HepG2 (cell line): ENCODE results near the gene LIN28A. TPM values are rescaled to one million over a fixed set of nuclear protein-coding genes. Genes with fewer than 3 reads are reported as not detected.

Experiments used
- AHR ChIP-seq: IDR thresholded peaks from 2 replicates; pipeline ENCODE4 v1.6.1; 2018; ENCODE audit warnings: missing genetic modification reagents, missing compliant biosample characterization
- ATF7 ChIP-seq, 2 experiments: fragments of 450-650 bp in 1 of 2; sonication (generic) in 1 of 2; formaldehyde crosslinking in 1 of 2; IDR thresholded peaks; 2 replicates each; pipeline versions ENCODE4 v1.4.0 to v1.6.1; 2016 to 2020; ENCODE audit warnings: antibody characterized with exemption in 1 of 2, mild to moderate bottlenecking in 1 of 2, missing genetic modification reagents in 1 of 2
- DMAP1 ChIP-seq: IDR thresholded peaks from 2 replicates; pipeline ENCODE4 v1.6.1; 2016
- KLF16 ChIP-seq, 2 experiments: sonication (generic) in 1 of 2; formaldehyde crosslinking in 1 of 2; IDR thresholded peaks; 2 replicates each; pipeline versions ENCODE4 v1.6.1 to v1.8.0; 2016 to 2023; ENCODE audit warnings: missing genetic modification reagents in 2 of 2, missing compliant biosample characterization in 1 of 2
- MED1 ChIP-seq: sonication (generic); formaldehyde crosslinking; IDR thresholded peaks from 2 replicates; pipeline ENCODE4 v1.4.0; 2020; ENCODE audit warnings: missing genetic modification reagents
- MTF2 ChIP-seq: sonication (generic); formaldehyde crosslinking; IDR thresholded peaks from 2 replicates; pipeline ENCODE4 v1.5.0; 2020; ENCODE audit warnings: missing genetic modification reagents, borderline replicate concordance
- MXD4 ChIP-seq: IDR thresholded peaks from 2 replicates; pipeline ENCODE4 v1.6.1; 2016; ENCODE audit warnings: mild to moderate bottlenecking, missing biosample characterization, missing genetic modification reagents
- NBN ChIP-seq: fragments of 450-650 bp; conservative IDR thresholded peaks from 2 replicates; pipeline ENCODE4 v1.6.1; 2017
- POLR2A ChIP-seq, 2 experiments: IDR thresholded peaks; 2 replicates each; pipeline ENCODE4 v1.6.1; 2011; ENCODE audit warnings: low read depth in 2 of 2, low read length in 2 of 2, mild to moderate bottlenecking in 1 of 2, moderate library complexity in 1 of 2; ENCODE audit not compliant: insufficient read depth in 1 of 2
- RAD21 ChIP-seq: fragments of 450-650 bp; formaldehyde crosslinking; IDR thresholded peaks from 2 replicates; pipeline ENCODE4 v1.5.0; 2020; ENCODE audit warnings: mild to moderate bottlenecking
- RBM39 ChIP-seq: fragments of 200-400 bp; formaldehyde crosslinking; IDR thresholded peaks from one replicate; pipeline ENCODE4 v1.6.1; 2018; ENCODE audit warnings: antibody characterized with exemption, mild to moderate bottlenecking, low read depth, low read length; ENCODE audit not compliant: poor library complexity, severe bottlenecking
- THAP11 ChIP-seq: IDR thresholded peaks from 2 replicates; pipeline ENCODE4 v1.6.1; 2016; ENCODE audit warnings: missing biosample characterization, missing genetic modification reagents
- ZMYM4 ChIP-seq: sonication (generic); formaldehyde crosslinking; IDR thresholded peaks from 2 replicates; pipeline ENCODE4 v1.8.1; 2023; ENCODE audit warnings: mild to moderate bottlenecking, missing genetic modification reagents
- ZNF256 ChIP-seq: sonication (generic); formaldehyde crosslinking; conservative IDR thresholded peaks from 2 replicates; pipeline ENCODE4 v1.4.0; 2020; ENCODE audit warnings: missing genetic modification reagents
- ZNF589 ChIP-seq: sonication (generic); formaldehyde crosslinking; conservative IDR thresholded peaks from 2 replicates; pipeline ENCODE4 v1.8.0; 2022; ENCODE audit warnings: mild to moderate bottlenecking, moderate library complexity, missing genetic modification reagents
- ZNF598 ChIP-seq: sonication (generic); formaldehyde crosslinking; IDR thresholded peaks from 2 replicates; pipeline ENCODE4 v1.5.1; 2020; ENCODE audit warnings: mild to moderate bottlenecking, missing genetic modification reagents, borderline replicate concordance
- polyA plus RNA-seq, 8 experiments: library from polyadenylated mRNA; depleted of rRNA in 3 of 8; stranded (reverse) in 7 of 8; unstranded in 1 of 8; fragments of >200 nt; fragmentation: Illumina TruSeq in 4 of 8; extraction: Trizol in 4 of 8; gene quantifications; 2 replicates each; pipeline versions ENCODE4 v1.2.1 to v1.2.3, GENCODE V29; 2011 to 2016; ENCODE audit warnings: low read depth in 4 of 8, missing spikeins in 1 of 8, mixed read lengths in 1 of 8; ENCODE audit not compliant: insufficient read depth in 1 of 8
- total RNA-seq, 5 experiments: library from RNA; depleted of rRNA; stranded (reverse); fragments of >200 nt; fragmentation: Illumina TruSeq; extraction: Trizol; gene quantifications; 2 replicates each; pipeline ENCODE4 v1.2.3, GENCODE V29; 2016; ENCODE audit warnings: low read depth in 1 of 5
- TF ChIP-seq, protein P1 (sequence below): sonication (generic); formaldehyde crosslinking; IDR thresholded peaks from 2 replicates; pipeline ENCODE4 v1.4.0; 2020; ENCODE audit warnings: mild to moderate bottlenecking, missing genetic modification reagents
- TF ChIP-seq, protein P2 (sequence below): sonication (generic); formaldehyde crosslinking; IDR thresholded peaks from 2 replicates; pipeline ENCODE4; 2020; ENCODE audit warnings: missing genetic modification reagents, mild to moderate bottlenecking, borderline replicate concordance
- TF ChIP-seq, protein P3 (sequence below): sonication (generic); formaldehyde crosslinking; IDR thresholded peaks from 2 replicates; pipeline ENCODE4 v1.4.0; 2020; ENCODE audit warnings: mild to moderate bottlenecking, missing genetic modification reagents
- TF ChIP-seq, protein P4 (sequence below): sonication (generic); formaldehyde crosslinking; IDR thresholded peaks from 2 replicates; pipeline ENCODE4 v1.5.0; 2020; ENCODE audit warnings: missing genetic modification reagents, mild to moderate bottlenecking, borderline replicate concordance

The LIN28A gene
- total and polyA plus RNA-seq, 2 of the 13 experiments (the other 11 are each of a cell fraction or from before 2014, with no cell fraction given) = not detected

DNA sequence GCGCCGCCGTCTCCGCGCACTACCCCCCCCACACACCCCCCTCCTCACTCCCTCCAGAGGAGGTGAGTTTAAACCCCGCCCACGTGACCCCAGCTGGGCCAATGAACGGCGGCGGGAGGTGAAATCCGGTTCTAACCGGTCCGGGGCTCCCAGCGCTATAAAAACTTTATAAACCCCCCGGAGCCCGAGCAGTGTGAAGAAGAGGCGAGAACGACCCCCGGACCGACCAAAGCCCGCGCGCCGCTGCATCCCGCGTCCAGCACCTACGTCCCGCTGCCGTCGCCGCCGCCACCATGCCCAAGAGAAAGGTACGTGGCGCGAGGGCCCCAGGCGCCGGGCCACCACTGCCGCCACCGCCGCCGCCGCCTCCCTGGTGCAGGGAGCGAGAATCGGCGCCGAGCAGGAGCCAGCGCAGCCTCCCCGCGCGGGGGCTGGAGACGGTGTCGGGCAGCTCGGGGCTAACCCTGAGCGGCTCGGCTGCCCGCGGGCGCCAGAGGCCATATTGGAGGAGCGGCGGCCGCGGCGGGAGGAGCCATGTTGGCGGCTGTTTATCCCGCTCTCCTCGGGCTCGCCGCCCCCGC, 61.8 kb downstream of the LIN28A start, which contains the start of gene HMGN2 (continued):
- TF ChIP-seq, protein P1, sequence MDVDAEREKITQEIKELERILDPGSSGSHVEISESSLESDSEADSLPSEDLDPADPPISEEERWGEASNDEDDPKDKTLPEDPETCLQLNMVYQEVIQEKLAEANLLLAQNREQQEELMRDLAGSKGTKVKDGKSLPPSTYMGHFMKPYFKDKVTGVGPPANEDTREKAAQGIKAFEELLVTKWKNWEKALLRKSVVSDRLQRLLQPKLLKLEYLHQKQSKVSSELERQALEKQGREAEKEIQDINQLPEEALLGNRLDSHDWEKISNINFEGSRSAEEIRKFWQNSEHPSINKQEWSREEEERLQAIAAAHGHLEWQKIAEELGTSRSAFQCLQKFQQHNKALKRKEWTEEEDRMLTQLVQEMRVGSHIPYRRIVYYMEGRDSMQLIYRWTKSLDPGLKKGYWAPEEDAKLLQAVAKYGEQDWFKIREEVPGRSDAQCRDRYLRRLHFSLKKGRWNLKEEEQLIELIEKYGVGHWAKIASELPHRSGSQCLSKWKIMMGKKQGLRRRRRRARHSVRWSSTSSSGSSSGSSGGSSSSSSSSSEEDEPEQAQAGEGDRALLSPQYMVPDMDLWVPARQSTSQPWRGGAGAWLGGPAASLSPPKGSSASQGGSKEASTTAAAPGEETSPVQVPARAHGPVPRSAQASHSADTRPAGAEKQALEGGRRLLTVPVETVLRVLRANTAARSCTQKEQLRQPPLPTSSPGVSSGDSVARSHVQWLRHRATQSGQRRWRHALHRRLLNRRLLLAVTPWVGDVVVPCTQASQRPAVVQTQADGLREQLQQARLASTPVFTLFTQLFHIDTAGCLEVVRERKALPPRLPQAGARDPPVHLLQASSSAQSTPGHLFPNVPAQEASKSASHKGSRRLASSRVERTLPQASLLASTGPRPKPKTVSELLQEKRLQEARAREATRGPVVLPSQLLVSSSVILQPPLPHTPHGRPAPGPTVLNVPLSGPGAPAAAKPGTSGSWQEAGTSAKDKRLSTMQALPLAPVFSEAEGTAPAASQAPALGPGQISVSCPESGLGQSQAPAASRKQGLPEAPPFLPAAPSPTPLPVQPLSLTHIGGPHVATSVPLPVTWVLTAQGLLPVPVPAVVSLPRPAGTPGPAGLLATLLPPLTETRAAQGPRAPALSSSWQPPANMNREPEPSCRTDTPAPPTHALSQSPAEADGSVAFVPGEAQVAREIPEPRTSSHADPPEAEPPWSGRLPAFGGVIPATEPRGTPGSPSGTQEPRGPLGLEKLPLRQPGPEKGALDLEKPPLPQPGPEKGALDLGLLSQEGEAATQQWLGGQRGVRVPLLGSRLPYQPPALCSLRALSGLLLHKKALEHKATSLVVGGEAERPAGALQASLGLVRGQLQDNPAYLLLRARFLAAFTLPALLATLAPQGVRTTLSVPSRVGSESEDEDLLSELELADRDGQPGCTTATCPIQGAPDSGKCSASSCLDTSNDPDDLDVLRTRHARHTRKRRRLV (CRISPR knock-in tag) = no peak
- TF ChIP-seq MTF2 (CRISPR knock-in tag) = no peak
- TF ChIP-seq KLF16 (CRISPR knock-in tag; IDR thresholded peaks at IDR 0.05) = no peak; a peak in 1 of 4 replicates
- TF ChIP-seq MED1 = 0 out of 2 replicates have a peak, but pooled peaks have one; percentile 20
- TF ChIP-seq DMAP1 (CRISPR knock-in tag) = 0 out of 2 replicates have a peak, but pooled peaks have one; percentile 42
- no peak for TF ChIP-seq ZNF598 (CRISPR knock-in tag)
- TF ChIP-seq AHR = peak; percentile 25; the same call in 1 of the 2 replicates
- 0 out of 2 replicates have a peak, but pooled peaks have one; percentile 41 for TF ChIP-seq ZNF256 (CRISPR knock-in tag)
- TF ChIP-seq MXD4 = no peak
- TF ChIP-seq RAD21 (CRISPR knock-in tag) = peak; percentile 28
- TF ChIP-seq RBM39 = peak; percentile 74
- TF ChIP-seq, protein P2, sequence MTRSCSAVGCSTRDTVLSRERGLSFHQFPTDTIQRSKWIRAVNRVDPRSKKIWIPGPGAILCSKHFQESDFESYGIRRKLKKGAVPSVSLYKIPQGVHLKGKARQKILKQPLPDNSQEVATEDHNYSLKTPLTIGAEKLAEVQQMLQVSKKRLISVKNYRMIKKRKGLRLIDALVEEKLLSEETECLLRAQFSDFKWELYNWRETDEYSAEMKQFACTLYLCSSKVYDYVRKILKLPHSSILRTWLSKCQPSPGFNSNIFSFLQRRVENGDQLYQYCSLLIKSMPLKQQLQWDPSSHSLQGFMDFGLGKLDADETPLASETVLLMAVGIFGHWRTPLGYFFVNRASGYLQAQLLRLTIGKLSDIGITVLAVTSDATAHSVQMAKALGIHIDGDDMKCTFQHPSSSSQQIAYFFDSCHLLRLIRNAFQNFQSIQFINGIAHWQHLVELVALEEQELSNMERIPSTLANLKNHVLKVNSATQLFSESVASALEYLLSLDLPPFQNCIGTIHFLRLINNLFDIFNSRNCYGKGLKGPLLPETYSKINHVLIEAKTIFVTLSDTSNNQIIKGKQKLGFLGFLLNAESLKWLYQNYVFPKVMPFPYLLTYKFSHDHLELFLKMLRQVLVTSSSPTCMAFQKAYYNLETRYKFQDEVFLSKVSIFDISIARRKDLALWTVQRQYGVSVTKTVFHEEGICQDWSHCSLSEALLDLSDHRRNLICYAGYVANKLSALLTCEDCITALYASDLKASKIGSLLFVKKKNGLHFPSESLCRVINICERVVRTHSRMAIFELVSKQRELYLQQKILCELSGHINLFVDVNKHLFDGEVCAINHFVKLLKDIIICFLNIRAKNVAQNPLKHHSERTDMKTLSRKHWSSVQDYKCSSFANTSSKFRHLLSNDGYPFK = no peak
- 0 out of 2 replicates have a peak, but pooled peaks have one; percentile 8 for TF ChIP-seq ZMYM4 (CRISPR knock-in tag)
- peak; percentile 49 to 71; a peak in 3 of 4 replicates for TF ChIP-seq POLR2A (IDR thresholded peaks at IDR 0.05; ENCODE audit: insufficient read depth in 1 of 2, low read depth in 2 of 2, low read length in 2 of 2)
- TF ChIP-seq ZNF589 = no peak; the same call in 1 of the 2 replicates
- TF ChIP-seq ATF7 (IDR thresholded peaks at IDR 0.05) = no peak
- TF ChIP-seq ATF7 (CRISPR knock-in tag; IDR thresholded peaks at IDR 0.05) = no peak
- TF ChIP-seq, protein P3, sequence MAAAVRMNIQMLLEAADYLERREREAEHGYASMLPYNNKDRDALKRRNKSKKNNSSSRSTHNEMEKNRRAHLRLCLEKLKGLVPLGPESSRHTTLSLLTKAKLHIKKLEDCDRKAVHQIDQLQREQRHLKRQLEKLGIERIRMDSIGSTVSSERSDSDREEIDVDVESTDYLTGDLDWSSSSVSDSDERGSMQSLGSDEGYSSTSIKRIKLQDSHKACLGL (CRISPR knock-in tag) = peak; percentile 13; the same call in 1 of the 2 replicates
- TF ChIP-seq THAP11 (CRISPR knock-in tag) = no peak
- TF ChIP-seq, protein P4, sequence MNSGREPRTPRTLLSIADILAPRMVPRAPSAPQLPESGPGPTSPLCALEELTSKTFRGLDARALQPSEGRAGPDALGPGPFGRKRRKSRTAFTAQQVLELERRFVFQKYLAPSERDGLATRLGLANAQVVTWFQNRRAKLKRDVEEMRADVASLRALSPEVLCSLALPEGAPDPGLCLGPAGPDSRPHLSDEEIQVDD (CRISPR knock-in tag) = peak; percentile 48; the same call in 1 of the 2 replicates
- no peak for TF ChIP-seq NBN
